Measurements from ENCODE around the gene STK39. TPM values are rescaled to one million over a fixed set of nuclear protein-coding genes. Genes with fewer than 3 reads are reported as not detected.
A peak's percentile ranks its signal among the peaks of the same experiment; 100 is the strongest.

STK39 gene
- total and polyA plus RNA-seq, 9 of the 15 experiments (the other 6 are each of a cell fraction or from before 2014, with no cell fraction given), result 0.19 to 0.76 (median 0.51) TPM

- no peak for TF ChIP-seq E2F4 (CRISPR knock-in tag; IDR thresholded peaks at IDR 0.05; ENCODE audit: low read depth)
- TF ChIP-seq, protein P1, sequence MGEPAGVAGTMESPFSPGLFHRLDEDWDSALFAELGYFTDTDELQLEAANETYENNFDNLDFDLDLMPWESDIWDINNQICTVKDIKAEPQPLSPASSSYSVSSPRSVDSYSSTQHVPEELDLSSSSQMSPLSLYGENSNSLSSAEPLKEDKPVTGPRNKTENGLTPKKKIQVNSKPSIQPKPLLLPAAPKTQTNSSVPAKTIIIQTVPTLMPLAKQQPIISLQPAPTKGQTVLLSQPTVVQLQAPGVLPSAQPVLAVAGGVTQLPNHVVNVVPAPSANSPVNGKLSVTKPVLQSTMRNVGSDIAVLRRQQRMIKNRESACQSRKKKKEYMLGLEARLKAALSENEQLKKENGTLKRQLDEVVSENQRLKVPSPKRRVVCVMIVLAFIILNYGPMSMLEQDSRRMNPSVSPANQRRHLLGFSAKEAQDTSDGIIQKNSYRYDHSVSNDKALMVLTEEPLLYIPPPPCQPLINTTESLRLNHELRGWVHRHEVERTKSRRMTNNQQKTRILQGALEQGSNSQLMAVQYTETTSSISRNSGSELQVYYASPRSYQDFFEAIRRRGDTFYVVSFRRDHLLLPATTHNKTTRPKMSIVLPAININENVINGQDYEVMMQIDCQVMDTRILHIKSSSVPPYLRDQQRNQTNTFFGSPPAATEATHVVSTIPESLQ (CRISPR knock-in tag; IDR thresholded peaks at IDR 0.05), result no peak
- no peak for TF ChIP-seq NBN (IDR thresholded peaks at IDR 0.05; ENCODE audit: low read depth)
- 0 out of 2 replicates have a peak, but pooled peaks have one; percentile 14 for TF ChIP-seq ZNF12 (CRISPR knock-in tag; IDR thresholded peaks at IDR 0.05)
- TF ChIP-seq NCOA2 (IDR thresholded peaks at IDR 0.05; ENCODE audit: partially characterized antibody in 2 of 2), result peak in 1 of 2 experiments; percentile 33
- TF ChIP-seq PYGO2 (tag; IDR thresholded peaks at IDR 0.05), result no peak
- no peak for TF ChIP-seq MYBL2 (IDR thresholded peaks at IDR 0.05; ENCODE audit: low read depth)
- no peak for TF ChIP-seq MYBL2 (CRISPR knock-in tag; IDR thresholded peaks at IDR 0.05; ENCODE audit: borderline replicate concordance)
- TF ChIP-seq, protein P2, sequence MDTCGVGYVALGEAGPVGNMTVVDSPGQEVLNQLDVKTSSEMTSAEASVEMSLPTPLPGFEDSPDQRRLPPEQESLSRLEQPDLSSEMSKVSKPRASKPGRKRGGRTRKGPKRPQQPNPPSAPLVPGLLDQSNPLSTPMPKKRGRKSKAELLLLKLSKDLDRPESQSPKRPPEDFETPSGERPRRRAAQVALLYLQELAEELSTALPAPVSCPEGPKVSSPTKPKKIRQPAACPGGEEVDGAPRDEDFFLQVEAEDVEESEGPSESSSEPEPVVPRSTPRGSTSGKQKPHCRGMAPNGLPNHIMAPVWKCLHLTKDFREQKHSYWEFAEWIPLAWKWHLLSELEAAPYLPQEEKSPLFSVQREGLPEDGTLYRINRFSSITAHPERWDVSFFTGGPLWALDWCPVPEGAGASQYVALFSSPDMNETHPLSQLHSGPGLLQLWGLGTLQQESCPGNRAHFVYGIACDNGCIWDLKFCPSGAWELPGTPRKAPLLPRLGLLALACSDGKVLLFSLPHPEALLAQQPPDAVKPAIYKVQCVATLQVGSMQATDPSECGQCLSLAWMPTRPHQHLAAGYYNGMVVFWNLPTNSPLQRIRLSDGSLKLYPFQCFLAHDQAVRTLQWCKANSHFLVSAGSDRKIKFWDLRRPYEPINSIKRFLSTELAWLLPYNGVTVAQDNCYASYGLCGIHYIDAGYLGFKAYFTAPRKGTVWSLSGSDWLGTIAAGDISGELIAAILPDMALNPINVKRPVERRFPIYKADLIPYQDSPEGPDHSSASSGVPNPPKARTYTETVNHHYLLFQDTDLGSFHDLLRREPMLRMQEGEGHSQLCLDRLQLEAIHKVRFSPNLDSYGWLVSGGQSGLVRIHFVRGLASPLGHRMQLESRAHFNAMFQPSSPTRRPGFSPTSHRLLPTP (IDR thresholded peaks at IDR 0.05; ENCODE audit: borderline replicate concordance, extremely low read depth, insufficient read length), result no peak
- peak; percentile 21; the same call in 1 of the 2 replicates for TF ChIP-seq DIDO1 (tag; IDR thresholded peaks at IDR 0.05; ENCODE audit: low read depth)
- 0 out of 2 replicates have a peak, but pooled peaks have one; percentile 19 for TF ChIP-seq NCOR1 (IDR thresholded peaks at IDR 0.05)
- TF ChIP-seq DLX4 (CRISPR knock-in tag; IDR thresholded peaks at IDR 0.05), result no peak
- TF ChIP-seq ZNF395 (CRISPR knock-in tag; IDR thresholded peaks at IDR 0.05), result no peak
- no peak for TF ChIP-seq MBD2 (IDR thresholded peaks at IDR 0.05; ENCODE audit: borderline replicate concordance, low read depth)
- TF ChIP-seq RHOXF2B (CRISPR knock-in tag; conservative IDR thresholded peaks at IDR 0.05), result no peak
- TF ChIP-seq NR2C1 (IDR thresholded peaks at IDR 0.05), result peak; percentile 25; the same call in 1 of the 2 replicates
- peak; percentile 52; the same call in 1 of the 2 replicates for TF ChIP-seq NR2C1 (tag; IDR thresholded peaks at IDR 0.05)
- no peak for TF ChIP-seq CHD1 (IDR thresholded peaks at IDR 0.05; ENCODE audit: low read length)
These were observed 301.6 kb downstream of the STK39 start (continued) for GRCh38 chr2:167945660-167946368.

All from K562 (cell line).